ENCODE data around the gene CIAO2B.

Gene CIAO2B

DNA sequence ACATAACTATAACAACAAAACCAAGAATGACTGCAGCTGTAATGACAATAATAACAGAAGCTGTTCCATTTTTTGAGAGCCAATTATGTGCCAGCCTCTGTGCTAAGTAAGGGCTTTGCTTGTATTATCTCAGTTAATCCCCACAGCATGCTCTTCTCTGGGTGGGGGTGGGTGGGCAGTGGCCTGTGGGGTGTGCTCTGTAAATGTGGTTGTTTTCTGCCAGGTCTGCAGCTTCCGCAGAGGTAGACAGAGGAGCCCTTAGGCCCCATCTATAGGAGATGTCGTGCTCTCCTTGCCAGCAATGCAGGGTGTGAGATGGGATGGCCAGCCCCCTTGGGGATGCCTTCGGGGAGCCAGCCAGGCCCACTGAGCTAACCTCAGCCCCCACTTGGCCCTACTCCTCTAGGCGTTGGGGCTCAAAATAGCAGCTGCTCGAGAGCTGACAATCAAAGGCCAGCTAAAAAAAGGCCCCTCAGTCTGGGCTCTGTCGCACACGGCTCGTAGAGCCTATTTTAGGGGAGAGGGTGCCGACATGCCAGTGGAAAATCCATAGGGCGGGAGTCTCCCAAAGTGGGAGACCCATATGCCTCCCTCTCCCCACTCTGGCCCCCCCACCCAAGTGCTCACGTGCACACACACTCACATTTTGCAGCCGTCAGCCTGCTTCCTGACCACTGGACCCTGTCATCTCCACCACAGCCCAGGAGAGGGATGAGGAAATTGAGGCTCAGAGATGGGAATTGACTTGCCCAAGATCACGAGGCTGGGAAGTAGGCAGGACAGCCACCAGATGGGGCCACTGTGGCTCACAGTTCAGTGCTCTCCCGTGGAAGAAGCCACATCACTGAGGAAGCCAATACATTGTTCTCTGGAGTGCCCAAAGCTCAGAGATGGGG, 31.3 kb downstream of the CIAO2B start:
- Histone ChIP-seq H3K27ac (no peak overlapping the region), H3K9me3 (no peaks in the 10 kb centered on the region), H3K4me3 (ENCODE audit: low read depth in 1 of 2, low read length in 1 of 2) (no peak overlapping the region), H3K36me3 (no peaks in the 10 kb centered on the region), H3K4me1 (ENCODE audit: control insufficient read depth in 1 of 2, insufficient read depth in 1 of 2, low read depth in 1 of 2, low read length in 1 of 2) (no peaks in the 10 kb centered on the region), H3K27me3 (no peaks in the 10 kb centered on the region)
- TF ChIP-seq, protein P1, sequence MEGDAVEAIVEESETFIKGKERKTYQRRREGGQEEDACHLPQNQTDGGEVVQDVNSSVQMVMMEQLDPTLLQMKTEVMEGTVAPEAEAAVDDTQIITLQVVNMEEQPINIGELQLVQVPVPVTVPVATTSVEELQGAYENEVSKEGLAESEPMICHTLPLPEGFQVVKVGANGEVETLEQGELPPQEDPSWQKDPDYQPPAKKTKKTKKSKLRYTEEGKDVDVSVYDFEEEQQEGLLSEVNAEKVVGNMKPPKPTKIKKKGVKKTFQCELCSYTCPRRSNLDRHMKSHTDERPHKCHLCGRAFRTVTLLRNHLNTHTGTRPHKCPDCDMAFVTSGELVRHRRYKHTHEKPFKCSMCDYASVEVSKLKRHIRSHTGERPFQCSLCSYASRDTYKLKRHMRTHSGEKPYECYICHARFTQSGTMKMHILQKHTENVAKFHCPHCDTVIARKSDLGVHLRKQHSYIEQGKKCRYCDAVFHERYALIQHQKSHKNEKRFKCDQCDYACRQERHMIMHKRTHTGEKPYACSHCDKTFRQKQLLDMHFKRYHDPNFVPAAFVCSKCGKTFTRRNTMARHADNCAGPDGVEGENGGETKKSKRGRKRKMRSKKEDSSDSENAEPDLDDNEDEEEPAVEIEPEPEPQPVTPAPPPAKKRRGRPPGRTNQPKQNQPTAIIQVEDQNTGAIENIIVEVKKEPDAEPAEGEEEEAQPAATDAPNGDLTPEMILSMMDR (IDR thresholded peaks at IDR 0.05): no peak

DNA sequence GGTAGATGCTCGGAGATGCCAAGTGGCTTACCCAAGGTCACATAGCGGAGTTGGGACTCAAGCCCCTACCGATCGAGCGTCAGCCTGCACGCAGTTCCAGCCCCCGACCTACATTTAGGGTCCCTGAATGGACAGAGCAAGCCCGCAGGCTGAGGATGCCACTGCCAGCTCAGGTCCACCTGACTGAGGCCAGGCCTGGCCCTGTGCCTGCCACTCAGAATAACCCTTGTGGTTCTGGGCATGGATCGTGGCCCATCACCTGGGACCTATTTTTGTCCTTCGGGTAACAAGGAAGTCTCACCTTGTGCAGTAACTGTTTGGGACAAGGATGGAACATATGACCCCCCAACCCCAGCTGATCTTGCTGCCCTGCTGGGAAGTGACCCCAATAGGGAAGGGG, 32.6 kb downstream of the CIAO2B start:
- H3K4me1 ChIP-seq (ENCODE audit: control insufficient read depth in 1 of 2, insufficient read depth in 1 of 2, low read depth in 1 of 2, low read length in 1 of 2): no peaks in the 10 kb centered on the region
- TF ChIP-seq, protein P1 (IDR thresholded peaks at IDR 0.05): no peak
- no peaks in the 10 kb centered on the region for H3K27me3 ChIP-seq
- no peaks in the 10 kb centered on the region for H3K36me3 ChIP-seq
- H3K4me3 ChIP-seq (ENCODE audit: low read depth in 1 of 2, low read length in 1 of 2): no peak overlapping the region
- H3K9me3 ChIP-seq: no peaks in the 10 kb centered on the region
- H3K27ac ChIP-seq: no peak overlapping the region

DNA sequence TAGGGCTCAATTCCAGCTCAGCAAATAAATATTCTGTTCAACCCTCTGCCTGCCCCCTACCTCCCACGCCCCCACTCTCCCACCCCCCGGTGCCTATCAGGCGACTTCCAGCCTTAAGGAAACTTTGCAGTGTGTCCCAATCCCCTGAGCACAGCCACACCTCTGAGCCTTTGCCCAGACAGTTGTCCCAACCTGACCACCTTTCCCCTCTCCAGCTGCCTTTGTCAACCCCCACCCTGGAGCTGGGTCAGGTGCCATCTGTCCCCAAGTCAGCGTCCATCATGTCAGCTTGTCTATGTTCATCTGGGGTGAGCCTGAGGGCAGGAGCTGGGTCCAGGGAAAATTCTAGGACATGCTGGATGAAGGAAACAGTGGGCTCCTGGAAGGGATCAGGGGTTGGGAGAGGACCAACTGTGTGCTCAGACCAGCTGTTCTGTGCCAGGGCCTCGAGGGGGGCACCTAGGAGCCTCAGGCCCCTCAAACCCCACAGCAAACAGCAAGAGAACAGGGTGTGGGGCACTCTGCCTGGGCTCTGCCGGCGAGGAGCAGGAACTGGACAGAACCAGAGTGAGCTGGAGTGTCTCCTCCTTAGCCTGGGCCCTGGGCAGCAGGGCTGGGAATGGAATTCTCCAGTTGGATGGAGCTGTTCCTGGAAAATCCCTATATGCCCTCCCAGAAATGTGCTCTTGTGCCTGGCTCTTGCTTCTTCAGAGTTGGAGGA, 33.3 kb downstream of the CIAO2B start:
- Histone ChIP-seq H3K36me3 (no peaks in the 10 kb centered on the region), H3K4me3 (ENCODE audit: low read depth in 1 of 2, low read length in 1 of 2) (no peak overlapping the region), H3K4me1 (ENCODE audit: control insufficient read depth in 1 of 2, insufficient read depth in 1 of 2, low read depth in 1 of 2, low read length in 1 of 2) (no peaks in the 10 kb centered on the region), H3K9me3 (no peaks in the 10 kb centered on the region), H3K27ac (no peak overlapping the region), H3K27me3 (no peaks in the 10 kb centered on the region)
- TF ChIP-seq, protein P1 (IDR thresholded peaks at IDR 0.05): no peak

DNA sequence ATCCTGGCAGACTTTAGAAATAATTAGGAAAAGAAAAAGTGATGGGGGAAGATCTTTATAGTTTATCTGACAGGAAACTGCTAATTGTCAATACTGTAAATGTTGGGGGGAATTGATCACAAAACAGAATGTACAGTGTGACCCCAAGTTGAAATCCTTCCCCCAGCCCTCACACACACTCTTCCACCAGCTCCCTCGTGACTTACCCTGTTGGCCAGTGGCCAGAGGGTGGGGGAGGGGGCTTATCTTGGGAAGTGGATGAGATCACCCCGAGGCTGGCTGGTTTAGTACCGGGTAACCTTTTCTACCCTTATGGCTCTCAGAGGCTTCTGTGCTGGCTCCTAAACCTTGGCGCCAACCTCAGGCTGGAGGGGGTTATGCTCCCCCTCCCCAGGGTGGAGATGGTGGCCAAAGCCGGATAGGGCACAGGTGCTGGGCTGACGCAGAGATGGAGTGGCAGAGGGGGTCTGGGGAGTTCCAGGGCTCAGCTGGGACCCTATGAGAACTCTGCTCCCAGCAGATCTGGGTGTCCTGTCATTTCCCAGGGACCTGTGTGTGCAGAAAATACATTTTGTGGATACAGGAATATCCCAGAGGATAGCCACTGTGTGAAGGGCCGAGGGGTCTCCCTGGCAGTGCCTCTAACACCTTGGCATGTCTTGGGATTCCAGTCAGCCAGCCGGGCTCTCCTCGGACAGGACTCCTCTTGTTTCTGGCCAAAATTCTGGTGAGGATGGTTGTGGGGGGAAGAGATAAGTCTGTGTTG, 34.1 kb downstream of the CIAO2B start:
- Histone ChIP-seq H3K4me1 (ENCODE audit: control insufficient read depth in 1 of 2, insufficient read depth in 1 of 2, low read depth in 1 of 2, low read length in 1 of 2) (no peaks in the 10 kb centered on the region), H3K27ac (no peak overlapping the region), H3K36me3 (no peaks in the 10 kb centered on the region), H3K4me3 (ENCODE audit: low read depth in 1 of 2, low read length in 1 of 2) (no peak overlapping the region), H3K27me3 (no peaks in the 10 kb centered on the region), H3K9me3 (no peaks in the 10 kb centered on the region)
- TF ChIP-seq, protein P1 (IDR thresholded peaks at IDR 0.05): no peak

GRCh38 chr16:66899310-66899944, 34.8 kb downstream of the CIAO2B start:
- H3K36me3 ChIP-seq: no peaks in the 10 kb centered on the region
- H3K27me3 ChIP-seq: no peaks in the 10 kb centered on the region
- H3K9me3 ChIP-seq: no peaks in the 10 kb centered on the region
- TF ChIP-seq, protein P1 (IDR thresholded peaks at IDR 0.05): no peak
- no peak overlapping the region for H3K4me3 ChIP-seq (ENCODE audit: low read depth in 1 of 2, low read length in 1 of 2)
- H3K27ac ChIP-seq: no peak overlapping the region
- no peaks in the 10 kb centered on the region for H3K4me1 ChIP-seq (ENCODE audit: control insufficient read depth in 1 of 2, insufficient read depth in 1 of 2, low read depth in 1 of 2, low read length in 1 of 2)
